Midbrain (tissue), 1 donor: Measurements from ENCODE around the gene PAQR8.
"Not testable (repeated sequence)": the region's sequence is repeated elsewhere in the genome, so short reads cannot be mapped to it uniquely, and the experiment has no call there.

Experiments used
- DNase-seq: peaks from one replicate; lab custom pipeline; 2025; lab: John Stamatoyannopoulos, UW

PAQR8 gene

GRCh38 chr6:52376763-52377162 lies 14.8 kb downstream of the PAQR8 start:
- DNase-seq: peak; percentile 81

DNA sequence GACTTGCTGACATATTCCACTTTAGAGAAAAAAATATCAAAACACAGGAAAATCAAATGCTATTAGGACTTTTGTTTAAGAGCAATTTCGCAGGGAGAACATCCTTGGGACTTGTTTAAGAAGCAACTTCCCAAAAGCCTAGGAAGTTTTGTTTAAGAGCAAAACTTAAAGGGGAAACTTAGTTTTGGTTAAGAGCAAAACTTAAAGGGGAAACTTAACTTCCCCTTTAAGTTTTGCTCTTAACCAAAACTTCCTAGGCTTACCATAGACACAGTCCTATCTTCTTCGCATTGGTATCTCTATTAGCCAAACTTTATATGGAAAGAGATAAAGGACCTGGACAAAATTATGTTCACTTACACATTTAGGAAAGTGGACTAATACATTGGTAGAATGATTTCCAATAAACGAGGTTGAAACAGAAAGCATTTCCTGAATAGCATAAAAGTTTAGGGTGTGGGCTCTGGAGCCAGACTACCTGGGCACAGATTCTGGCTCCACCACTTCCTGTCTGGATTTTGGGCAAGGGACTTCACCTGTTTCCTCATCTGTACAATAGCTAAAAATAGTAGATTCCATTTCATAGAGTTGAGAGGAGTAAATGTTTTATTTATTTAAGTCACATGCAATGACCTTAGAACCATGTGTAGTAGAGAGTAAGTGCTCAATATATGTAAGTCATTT lies 15.7 kb downstream of the PAQR8 start:
- no peak for DNase-seq

GRCh38 chr6:52381249-52381648 lies 19.3 kb downstream of the PAQR8 start:
- DNase-seq: no peak

DNA sequence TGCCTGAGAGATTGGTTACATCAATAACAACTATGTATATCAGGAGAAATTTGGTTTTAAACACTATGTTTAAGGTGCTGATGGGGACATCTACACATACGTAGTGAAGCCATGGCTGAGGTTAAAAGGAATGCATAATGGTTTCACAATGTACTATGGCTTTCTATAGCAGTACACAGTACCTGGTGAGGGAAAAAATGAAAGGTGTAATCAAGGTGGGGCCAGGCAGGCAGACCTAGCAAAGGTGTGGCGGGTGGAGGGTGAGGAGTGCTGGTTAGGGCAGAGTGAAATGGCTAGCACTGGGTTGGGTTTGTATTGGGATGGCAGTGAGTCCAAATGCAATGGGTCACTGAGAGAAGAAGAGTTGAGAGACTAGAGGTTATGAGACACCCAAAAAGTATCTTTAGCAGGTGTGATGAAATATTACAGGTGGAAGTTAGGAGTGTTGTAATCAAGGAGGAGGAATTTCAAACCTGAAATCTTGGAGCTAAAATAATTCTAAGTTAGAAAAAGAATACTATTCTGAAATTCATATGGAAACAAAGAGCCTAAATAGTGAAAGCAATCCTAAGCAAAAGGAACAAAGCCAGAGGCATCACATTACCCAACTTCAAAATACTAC lies 22.3 kb downstream of the PAQR8 start:
- no peak for DNase-seq

- DNase-seq: no peak
Observed at GRCh38 chr6:52385074-52385473, 23.1 kb downstream of the PAQR8 start.

DNA sequence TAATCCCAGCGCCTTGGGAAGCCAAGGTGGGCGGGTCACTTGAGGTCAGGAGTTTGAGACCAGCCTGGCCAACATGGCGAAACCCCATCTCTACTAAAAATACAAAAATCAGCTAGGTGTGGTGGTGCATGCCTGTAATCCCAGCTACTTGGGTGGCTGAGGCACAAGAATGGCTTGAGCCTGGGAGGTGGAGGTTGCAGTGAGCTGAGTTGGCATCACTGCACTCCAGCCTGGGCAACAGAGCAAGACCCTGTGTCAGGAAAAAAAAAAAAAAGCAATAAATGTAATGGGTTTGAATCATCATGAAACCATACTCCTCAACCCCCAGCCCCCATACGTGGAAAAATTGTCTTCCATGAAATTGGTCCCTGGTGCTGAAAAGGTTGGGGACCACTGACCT lies 26.2 kb downstream of the PAQR8 start:
- DNase-seq: not testable (repeated sequence)

DNA sequence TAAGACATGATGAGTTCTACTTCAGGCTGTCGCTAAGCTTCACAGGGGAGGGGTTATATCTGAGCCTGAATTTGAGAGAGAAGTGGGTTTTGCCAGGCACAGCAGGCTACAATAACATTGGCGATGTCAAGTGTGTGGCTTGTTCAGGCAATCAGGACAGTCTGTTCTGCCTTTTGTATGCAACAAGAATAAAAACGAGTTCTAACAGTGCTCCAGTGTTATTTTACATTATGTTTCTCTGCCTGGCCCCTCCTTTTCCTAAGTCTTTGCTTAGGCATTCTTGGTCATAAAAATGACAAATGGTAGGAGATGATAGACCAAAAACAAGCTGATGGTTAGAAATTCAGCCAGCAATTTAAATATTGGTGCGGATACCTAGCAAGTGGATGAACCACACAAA lies 26.8 kb downstream of the PAQR8 start:
- peak; percentile 74 for DNase-seq

- no peak for DNase-seq
Observed at GRCh38 chr6:52389264-52389625, 27.3 kb downstream of the PAQR8 start.

DNA sequence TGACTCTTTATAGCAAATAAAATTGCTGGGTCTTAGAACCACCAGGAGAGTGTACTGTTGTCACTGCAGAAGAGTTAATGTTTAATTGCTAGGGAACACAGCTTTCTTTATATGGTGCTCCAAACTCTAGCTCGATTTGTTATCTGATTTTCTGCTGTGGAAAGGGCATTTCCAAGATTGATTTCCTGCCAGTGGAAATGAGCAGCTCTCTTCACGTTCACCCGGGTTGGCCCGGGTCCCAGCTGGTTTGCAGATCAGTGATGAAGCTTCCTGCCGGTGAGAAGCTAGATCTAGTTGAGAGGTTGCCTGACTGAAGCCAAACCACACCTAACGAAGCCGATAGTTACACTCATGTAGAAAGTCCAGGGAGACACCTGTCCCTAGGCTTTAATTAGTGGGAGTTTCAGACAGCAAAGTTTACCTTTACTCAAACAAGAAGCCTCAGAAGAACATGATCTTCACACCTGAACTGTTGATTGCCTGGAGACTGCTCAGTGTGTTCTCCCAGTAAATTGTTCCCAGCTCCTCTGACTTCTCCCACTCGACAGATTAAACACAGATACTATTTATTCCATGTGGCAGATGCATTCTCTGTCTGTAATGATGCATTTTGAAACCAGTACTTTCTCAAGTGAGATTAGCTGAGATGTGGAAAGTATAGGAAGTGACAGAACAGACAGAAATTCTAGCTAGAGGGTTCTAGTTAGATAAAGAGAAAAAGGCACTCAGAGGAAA lies 27.8 kb downstream of the PAQR8 start:
- peak; percentile 44 for DNase-seq

DNA sequence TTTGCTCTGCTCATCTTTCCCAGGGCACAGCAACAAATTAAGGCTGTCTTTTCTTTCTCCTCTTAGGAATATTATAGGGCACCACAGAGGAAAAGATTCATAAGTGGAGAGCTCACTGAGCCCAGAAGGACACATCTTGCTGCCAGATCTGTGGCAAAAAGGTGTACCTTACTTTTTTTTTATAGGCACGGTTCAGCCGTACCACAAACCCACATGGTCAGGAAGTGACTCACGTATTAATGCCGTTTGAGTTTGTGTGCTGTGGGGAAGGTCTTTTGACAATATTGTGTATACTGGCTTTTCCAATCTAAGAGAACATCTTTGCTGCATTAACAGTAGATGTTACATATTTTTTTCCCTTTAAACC lies 28.4 kb downstream of the PAQR8 start:
- DNase-seq: no peak

GRCh38 chr6:52391599-52391998 lies 29.6 kb downstream of the PAQR8 start:
- DNase-seq: peak; percentile 47

DNA sequence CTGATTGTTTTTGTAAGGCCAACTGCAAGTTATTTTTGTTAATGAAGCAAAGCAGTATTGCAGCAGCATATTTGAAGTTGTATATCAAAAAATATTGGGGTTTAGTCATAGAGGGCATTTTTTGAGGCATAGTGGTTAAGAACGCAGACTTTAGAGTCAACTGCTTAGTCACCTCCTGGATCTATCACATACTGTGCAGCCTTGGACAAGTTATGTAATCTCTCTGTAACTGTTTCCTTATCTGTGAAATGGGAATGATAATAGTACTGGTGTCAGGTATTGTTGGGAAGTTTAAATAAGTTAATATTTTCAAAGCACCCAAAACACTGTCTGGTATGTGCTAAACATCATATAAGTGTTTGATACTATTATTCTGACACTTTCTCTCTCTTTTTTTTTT lies 31.0 kb downstream of the PAQR8 start:
- DNase-seq: no peak

- DNase-seq: no peak
Observed at GRCh38 chr6:52393780-52394179, 31.8 kb downstream of the PAQR8 start.

DNA sequence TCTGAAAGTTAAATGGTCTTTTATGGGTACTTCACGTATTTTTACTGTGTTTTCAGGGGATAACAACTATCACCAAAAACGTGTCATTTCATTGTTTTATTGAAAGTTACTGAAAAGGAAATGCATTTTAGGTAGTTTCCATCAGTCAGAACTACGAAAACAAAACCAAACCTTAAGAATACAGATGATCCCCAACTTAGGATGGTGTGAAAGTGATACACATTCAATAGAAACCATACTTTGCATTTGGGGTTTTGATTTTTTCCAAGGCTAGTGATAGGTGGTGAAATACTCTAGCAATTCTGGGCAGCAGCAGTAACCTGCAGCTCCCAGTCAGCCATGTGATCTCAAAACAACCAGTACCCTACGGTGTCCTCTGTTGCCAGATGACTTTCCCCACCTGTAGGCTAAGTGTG lies 32.3 kb downstream of the PAQR8 start:
- no peak for DNase-seq

DNA sequence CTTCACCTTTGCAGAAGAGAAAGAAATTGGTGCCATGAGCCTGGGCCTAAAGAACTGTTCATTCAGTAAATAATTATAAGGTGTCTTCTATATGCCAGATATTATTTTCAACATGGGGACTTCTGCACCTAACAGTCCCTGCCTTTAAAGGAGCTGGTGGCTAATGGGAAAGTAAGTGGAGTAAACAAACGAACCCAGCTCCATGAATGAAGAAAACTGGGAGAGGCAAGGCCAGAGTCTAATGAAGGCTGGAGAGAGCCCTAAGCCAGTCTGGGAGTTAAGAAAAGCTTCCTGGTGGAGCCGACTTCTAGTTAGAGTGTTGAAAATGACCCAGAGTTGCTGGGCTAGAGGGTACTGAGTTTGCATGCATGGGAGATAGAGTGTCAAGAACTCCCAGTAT lies 34.0 kb downstream of the PAQR8 start:
- DNase-seq: no peak

DNA sequence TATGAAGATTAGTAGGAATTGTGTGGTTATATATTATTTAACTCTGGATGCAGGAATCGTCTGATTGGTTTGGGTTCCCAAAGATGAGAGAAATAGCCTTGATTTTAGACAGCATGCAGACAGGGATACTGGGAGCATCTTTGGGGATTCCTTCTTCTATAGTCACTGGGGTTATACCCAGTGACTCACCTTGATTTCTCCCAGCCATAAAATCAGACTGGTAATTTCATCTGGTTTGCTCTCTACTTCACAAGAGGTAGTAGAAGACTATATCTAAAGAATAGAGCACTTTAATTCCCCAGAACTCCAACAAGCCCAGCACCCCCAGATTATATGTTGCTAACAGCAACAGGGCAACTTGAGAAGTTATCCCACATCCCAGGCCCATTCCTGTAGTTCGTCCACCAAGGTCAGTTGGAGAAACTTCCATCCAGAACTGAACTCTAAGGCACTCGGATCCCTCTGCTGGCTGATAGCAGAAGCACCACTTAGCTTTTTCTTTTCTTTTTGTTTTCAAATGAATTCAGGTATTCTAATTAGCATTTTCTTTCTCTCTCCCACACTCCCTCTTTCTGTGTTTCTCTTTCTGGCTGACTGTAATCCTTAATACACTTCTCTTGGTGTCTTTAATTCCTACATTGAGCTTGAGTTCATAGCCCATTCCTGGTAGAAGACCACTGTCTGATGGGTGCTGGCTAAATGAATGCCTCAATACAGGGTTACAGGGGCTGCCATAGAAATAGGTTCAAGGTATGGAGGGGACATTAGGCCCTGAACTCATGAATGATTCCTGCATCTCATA lies 37.8 kb downstream of the PAQR8 start:
- peak; percentile 63 for DNase-seq

- no peak for DNase-seq
Observed at GRCh38 chr6:52400313-52401041, 38.5 kb downstream of the PAQR8 start.

DNA sequence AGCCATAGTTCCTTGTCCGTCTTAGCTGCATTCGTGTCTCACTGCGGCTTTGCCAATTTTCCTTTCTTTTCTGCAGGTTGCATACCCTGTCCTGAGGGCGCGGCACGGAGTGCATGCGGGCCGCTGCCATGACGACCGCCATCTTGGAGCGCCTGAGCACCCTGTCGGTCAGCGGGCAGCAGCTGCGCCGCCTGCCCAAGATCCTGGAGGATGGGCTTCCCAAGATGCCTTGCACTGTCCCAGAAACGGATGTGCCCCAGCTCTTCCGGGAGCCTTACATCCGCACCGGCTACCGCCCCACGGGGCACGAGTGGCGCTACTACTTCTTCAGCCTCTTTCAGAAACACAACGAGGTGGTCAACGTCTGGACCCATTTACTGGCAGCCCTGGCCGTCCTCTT lies 41.1 kb downstream of the PAQR8 start:
- no peak for DNase-seq

DNA sequence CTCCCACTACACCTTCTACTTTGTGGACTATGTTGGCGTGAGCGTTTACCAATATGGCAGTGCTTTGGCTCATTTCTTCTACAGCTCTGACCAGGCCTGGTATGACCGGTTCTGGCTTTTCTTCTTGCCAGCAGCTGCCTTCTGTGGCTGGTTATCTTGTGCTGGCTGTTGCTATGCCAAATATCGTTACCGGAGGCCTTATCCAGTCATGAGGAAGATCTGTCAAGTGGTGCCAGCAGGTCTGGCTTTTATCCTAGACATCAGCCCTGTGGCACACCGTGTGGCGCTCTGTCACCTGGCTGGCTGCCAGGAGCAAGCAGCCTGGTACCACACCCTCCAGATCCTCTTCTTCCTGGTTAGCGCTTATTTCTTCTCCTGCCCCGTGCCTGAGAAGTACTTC lies 41.7 kb downstream of the PAQR8 start:
- DNase-seq: no peak

GRCh38 chr6:52405243-52405642 lies 43.3 kb downstream of the PAQR8 start:
- DNase-seq: no peak

DNA sequence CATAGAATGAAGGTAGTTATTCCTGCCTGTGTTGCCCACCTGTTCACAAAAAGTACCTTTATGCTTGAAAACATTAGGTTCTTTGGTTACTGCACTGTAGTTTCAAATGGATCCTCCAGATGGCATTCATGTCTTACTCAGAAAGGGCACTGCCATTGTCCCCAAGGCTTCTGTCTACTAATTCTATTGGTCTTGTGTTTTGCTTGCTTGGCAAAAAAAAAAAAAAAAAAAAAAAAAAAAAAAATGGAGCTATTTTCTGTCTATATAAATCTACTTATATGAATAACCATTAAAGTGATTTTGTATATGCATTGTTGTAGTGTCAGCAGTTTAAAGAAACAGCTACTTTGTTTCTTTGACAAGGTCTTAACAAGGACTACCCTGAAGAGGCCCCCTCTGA lies 45.5 kb downstream of the PAQR8 start:
- DNase-seq: no peak

DNA sequence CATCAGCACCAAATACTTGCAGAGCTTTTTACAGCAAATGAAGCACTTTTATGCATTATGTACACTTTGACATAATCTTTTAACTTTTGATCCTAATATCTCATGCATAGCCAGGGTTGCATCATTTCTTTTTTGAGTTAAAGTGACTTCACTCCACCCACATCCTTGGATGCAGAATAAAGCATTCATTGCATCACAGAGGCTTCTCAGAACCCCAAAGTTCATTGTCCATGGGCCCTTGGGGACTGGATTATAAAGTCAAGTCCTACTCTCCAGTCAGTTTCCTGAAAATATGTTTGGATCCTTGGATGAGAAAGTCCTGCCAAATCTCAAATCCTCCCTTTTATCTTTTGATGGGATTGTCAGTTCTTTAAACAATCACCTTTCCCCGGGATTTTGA lies 47.5 kb downstream of the PAQR8 start:
- DNase-seq: no peak
